Omental fat pad (tissue), 4 donors: ENCODE measurements around the gene CYFIP1. TPM values are rescaled to one million over a fixed set of nuclear protein-coding genes. Genes with fewer than 3 reads are reported as not detected.

ENCODE experiments used
- ATAC-seq: fragments of 150-250 bp; one replicate; pipeline ENCODE4 v1.9.1; 2016; ENCODE audit warnings: mild to moderate bottlenecking, moderate library complexity; ENCODE audit not compliant: low FRiP score
- DNase-seq: peaks from one replicate; pipeline ENCODE4 v3.0.0-alpha.2; 2019; ENCODE audit warnings: low spot score
- CTCF ChIP-seq, 3 donors: fragments of 450-650 bp; IDR thresholded peaks; one replicate each; pipeline ENCODE4 v1.5.1; 2016 to 2017; ENCODE audit warnings: antibody characterized with exemption in 3 of 3, mild to moderate bottlenecking in 3 of 3, moderate library complexity in 2 of 3
- total RNA-seq, 4 donors: library from RNA; depleted of rRNA; stranded (reverse); fragments of >200 nt; gene quantifications; one replicate each; pipeline ENCODE4 v1.1.0, GENCODE V29; 2016

The CYFIP1 gene
- total RNA-seq, 4 donors from 2014 or later, result 86.4 to 129 (median 97.5) TPM

GRCh38 chr15:22954798-22955543 is 25.2 kb downstream of the CYFIP1 start:
- no peak for TF ChIP-seq CTCF (IDR thresholded peaks at IDR 0.05)
- ATAC-seq, result no peak
- DNase-seq, result no peak

- TF ChIP-seq CTCF (IDR thresholded peaks at IDR 0.05), result no peak
- ATAC-seq (no peak), DNase-seq (no peak)
Observed at GRCh38 chr15:22954326-22954725, 25.8 kb downstream of the CYFIP1 start.

- TF ChIP-seq CTCF (IDR thresholded peaks at IDR 0.05), result no peak
- DNase-seq, result no peak
- peak; percentile 22 for ATAC-seq
Observed at GRCh38 chr15:22952796-22953579, 27.2 kb downstream of the CYFIP1 start.

GRCh38 chr15:22951381-22952280 is 28.5 kb downstream of the CYFIP1 start:
- no peak for TF ChIP-seq CTCF (IDR thresholded peaks at IDR 0.05)
- ATAC-seq (no peak), DNase-seq (no peak)

GRCh38 chr15:22951031-22951380 is 29.2 kb downstream of the CYFIP1 start:
- ATAC-seq (no peak), DNase-seq (no peak)
- no peak for TF ChIP-seq CTCF (IDR thresholded peaks at IDR 0.05)

- TF ChIP-seq CTCF (IDR thresholded peaks at IDR 0.05), result no peak
- DNase-seq (no peak), ATAC-seq (no peak)
Observed at GRCh38 chr15:22950256-22950990, 29.7 kb downstream of the CYFIP1 start.
